ENCODE data around the gene TP53I11. TPM values are rescaled to one million over a fixed set of nuclear protein-coding genes. Genes with fewer than 3 reads are reported as not detected.

The TP53I11 gene
- total RNA-seq, 1 experiment from 2014 or later, result 94.2 TPM

GRCh38 chr11:44913502-44913901, 37.2 kb downstream of the TP53I11 start:
- Mint-ChIP-seq H3K36me3 (ENCODE audit: insufficient read depth in 1 of 3, low read depth in 3 of 3) (no peaks in the 10 kb centered on the region), H3K9me3 (no peaks in the 10 kb centered on the region; a peak in 1 of 5 replicates)

More at GRCh38 chr11:44913502-44913901, 37.2 kb downstream of the TP53I11 start:
- no peak overlapping the region for H2AK5ac ChIP-seq (ENCODE audit: insufficient read length, low read length)
- no peak overlapping the region for H3K4me2 ChIP-seq (ENCODE audit: insufficient read depth, insufficient read length, low read length)
- H2BK12ac ChIP-seq (ENCODE audit: insufficient read length, low read depth, low read length), result no peak overlapping the region
- no peak overlapping the region for H3K18ac ChIP-seq (ENCODE audit: insufficient read length, low read depth, low read length)
- H3K27me3 Mint-ChIP-seq (ENCODE audit: low read depth), result peaks cover 2% of the 10 kb centered on the region
- no peaks in the 10 kb centered on the region for H3K27me3 ChIP-seq (ENCODE audit: insufficient read depth, low read length)
- DNase-seq, result no peak
- H2BK15ac ChIP-seq (ENCODE audit: low read depth, low read length), result no peak overlapping the region
- no peak overlapping the region for H3K27ac Mint-ChIP-seq
- no peaks in the 10 kb centered on the region for H3K9me3 ChIP-seq (ENCODE audit: control insufficient read depth, low read depth, low read length)
- H3K14ac ChIP-seq (ENCODE audit: insufficient read depth, low read length), result no peak overlapping the region
- no peak overlapping the region for H3T11ph ChIP-seq (ENCODE audit: low read length)
- no peak for TF ChIP-seq CTCF (conservative IDR thresholded peaks at IDR 0.05)
- H3K4ac ChIP-seq (ENCODE audit: low read depth, low read length), result no peak overlapping the region
- no peak overlapping the region for H3K56ac ChIP-seq (ENCODE audit: insufficient read length, low read depth, low read length)
- H3K23me2 ChIP-seq (ENCODE audit: insufficient read length, low read depth, low read length, poor library complexity, severe bottlenecking), result no peaks in the 10 kb centered on the region
- no peak overlapping the region for H3K4me3 Mint-ChIP-seq
- H4K91ac ChIP-seq (ENCODE audit: insufficient read length, low read depth, low read length), result no peak overlapping the region
- no peak overlapping the region for H2BK20ac ChIP-seq (ENCODE audit: low read depth, low read length, poor library complexity, severe bottlenecking)
- H4K20me1 ChIP-seq (ENCODE audit: control insufficient read depth, insufficient read depth, insufficient read length), result no peaks in the 10 kb centered on the region
- no peaks in the 10 kb centered on the region for H3K79me1 ChIP-seq (ENCODE audit: insufficient read depth, low read depth, low read length, poor library complexity, severe bottlenecking)
- no peak overlapping the region for H3K27ac ChIP-seq (ENCODE audit: insufficient read length, low read depth, low read length)
- H3K4me1 ChIP-seq (ENCODE audit: insufficient read depth, low read length), result peaks cover 2% of the 10 kb centered on the region; the same call in 1 of the 2 replicates
- H4K8ac ChIP-seq (replicated peaks; ENCODE audit: insufficient read length, low read depth, low read length), result no peak overlapping the region
- no peak overlapping the region for H3K23ac ChIP-seq (ENCODE audit: insufficient read length, low read depth, low read length)
- H2AFZ ChIP-seq (ENCODE audit: low read length), result no peak overlapping the region
- no peak overlapping the region for H3K9ac ChIP-seq (ENCODE audit: extremely low read depth, insufficient read length, low read length)
- peaks cover 21 to 31% of the 10 kb centered on the region in 2 experiments for H3K4me1 Mint-ChIP-seq
- H2BK5ac ChIP-seq (ENCODE audit: insufficient read length, low read length), result no peak overlapping the region
- H4K5ac ChIP-seq (ENCODE audit: insufficient read length, low read depth, low read length), result no peak overlapping the region
- no peak overlapping the region for H2BK120ac ChIP-seq (ENCODE audit: low read depth, low read length, poor library complexity, severe bottlenecking)
- H3K79me2 ChIP-seq (ENCODE audit: insufficient read depth, low read length), result no peaks in the 10 kb centered on the region
